Lower leg skin (tissue), 3 donors: ENCODE data around the gene APOLD1.

ENCODE experiments used
- POLR2A ChIP-seq, 2 donors: fragments of 450-650 bp; IDR thresholded peaks; one replicate each; pipeline ENCODE4 v1.6.1; 2016 to 2017; ENCODE audit warnings: antibody characterized with exemption in 2 of 2, mild to moderate bottlenecking in 1 of 2, moderate library complexity in 1 of 2
- TF ChIP-seq, protein P1 (sequence below), 3 donors: fragments of 450-650 bp; IDR thresholded peaks; one replicate each; pipeline ENCODE4 v1.5.1; 2016; ENCODE audit warnings: antibody characterized with exemption in 3 of 3, mild to moderate bottlenecking in 3 of 3, moderate library complexity in 2 of 3

DNA sequence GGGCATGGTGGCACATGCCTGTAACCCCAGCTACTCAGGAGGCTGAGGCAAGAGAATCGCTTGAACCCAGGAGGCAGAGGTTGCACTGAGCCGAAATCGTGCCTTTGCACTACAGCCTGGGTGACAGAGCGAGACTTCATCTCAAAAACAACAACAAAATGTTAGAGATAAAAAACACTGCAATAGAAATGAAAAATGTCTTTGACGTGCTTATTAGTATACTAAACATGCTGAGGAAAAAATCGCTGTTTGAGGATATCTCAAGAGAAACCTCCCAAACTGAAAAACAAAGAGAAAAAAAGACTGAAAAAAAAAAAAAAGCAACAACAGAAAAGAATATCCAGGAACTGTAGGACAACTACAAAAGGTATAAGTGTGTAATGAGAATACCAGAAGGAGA, 15.2 kb upstream of the APOLD1 start:
- TF ChIP-seq POLR2A (IDR thresholded peaks at IDR 0.05), result no peak
- TF ChIP-seq, protein P1, sequence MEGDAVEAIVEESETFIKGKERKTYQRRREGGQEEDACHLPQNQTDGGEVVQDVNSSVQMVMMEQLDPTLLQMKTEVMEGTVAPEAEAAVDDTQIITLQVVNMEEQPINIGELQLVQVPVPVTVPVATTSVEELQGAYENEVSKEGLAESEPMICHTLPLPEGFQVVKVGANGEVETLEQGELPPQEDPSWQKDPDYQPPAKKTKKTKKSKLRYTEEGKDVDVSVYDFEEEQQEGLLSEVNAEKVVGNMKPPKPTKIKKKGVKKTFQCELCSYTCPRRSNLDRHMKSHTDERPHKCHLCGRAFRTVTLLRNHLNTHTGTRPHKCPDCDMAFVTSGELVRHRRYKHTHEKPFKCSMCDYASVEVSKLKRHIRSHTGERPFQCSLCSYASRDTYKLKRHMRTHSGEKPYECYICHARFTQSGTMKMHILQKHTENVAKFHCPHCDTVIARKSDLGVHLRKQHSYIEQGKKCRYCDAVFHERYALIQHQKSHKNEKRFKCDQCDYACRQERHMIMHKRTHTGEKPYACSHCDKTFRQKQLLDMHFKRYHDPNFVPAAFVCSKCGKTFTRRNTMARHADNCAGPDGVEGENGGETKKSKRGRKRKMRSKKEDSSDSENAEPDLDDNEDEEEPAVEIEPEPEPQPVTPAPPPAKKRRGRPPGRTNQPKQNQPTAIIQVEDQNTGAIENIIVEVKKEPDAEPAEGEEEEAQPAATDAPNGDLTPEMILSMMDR (IDR thresholded peaks at IDR 0.05), result no peak
